Heart right ventricle (tissue), 16 donors: ENCODE results near the gene FAM151B. TPM values are rescaled to one million over a fixed set of nuclear protein-coding genes. Genes with fewer than 3 reads are reported as not detected.

Source experiments
- ATAC-seq, 8 donors: fragments of 200-7000 bp; cut with Tn5 transposase; one replicate each; pipeline ENCODE4 v1.9.1; 2020; ENCODE audit warnings: mild to moderate bottlenecking in 8 of 8, moderate library complexity in 8 of 8, moderate number of reproducible peaks in 1 of 8
- DNase-seq, 2 donors: peaks; one replicate each; pipeline ENCODE4 v3.0.0-alpha.2; 2020
- H3K27ac ChIP-seq, 10 donors: fragments of 200-600 bp; sonication (generic) in 2 of 10; one replicate each; pipeline versions ENCODE4 v1.5.0 to v1.8.0; 2020 to 2022; ENCODE audit warnings: mild to moderate bottlenecking in 3 of 10
- H3K27me3 ChIP-seq, 7 donors: fragments of 200-600 bp; one replicate each; pipeline ENCODE4 v1.8.0; 2021 to 2022; ENCODE audit warnings: mild to moderate bottlenecking in 2 of 7
- H3K36me3 ChIP-seq, 9 donors: fragments of 200-600 bp; sonication (generic) in 1 of 9; one replicate each; pipeline versions ENCODE4 v1.5.0 to v1.8.0; 2020 to 2022; ENCODE audit warnings: mild to moderate bottlenecking in 2 of 9
- H3K4me1 ChIP-seq, 9 donors: fragments of 200-600 bp; sonication (generic) in 1 of 9; one replicate each; pipeline versions ENCODE4 v1.5.0 to v1.8.0; 2020 to 2022; ENCODE audit warnings: mild to moderate bottlenecking in 4 of 9
- H3K4me3 ChIP-seq, 10 donors: fragments of 200-600 bp; sonication (generic) in 2 of 10; one replicate each; pipeline versions ENCODE4 v1.5.0 to v1.8.0; 2020 to 2022; ENCODE audit warnings: mild to moderate bottlenecking in 7 of 10, moderate library complexity in 2 of 10
- H3K9me3 ChIP-seq, 11 donors: fragments of 200-600 bp in 10 of 11; sonication (generic) in 2 of 11; one replicate each; pipeline versions ENCODE4 v1.5.0 to v1.8.0; 2013 to 2022; ENCODE audit warnings: mild to moderate bottlenecking in 2 of 11, control low read depth in 1 of 11, moderate library complexity in 1 of 11
- CTCF ChIP-seq, 9 donors: fragments of 200-600 bp; sonication (generic) in 2 of 9; IDR thresholded peaks; one replicate each; pipeline versions ENCODE4 v1.5.0 to v1.8.0; 2021 to 2022; ENCODE audit warnings: antibody characterized with exemption in 9 of 9, mild to moderate bottlenecking in 5 of 9, moderate library complexity in 1 of 9
- WGBS, 2 donors: extraction: QIAGEN DNeasy Blood & Tissue Kit; methylation state at CpG; one replicate each; pipeline ENCODE4 v1.1.7; 2013; ENCODE audit warnings: inconsistent platforms in 1 of 2; 5-methylcytosine and 5-hydroxymethylcytosine counted together
- intact Hi-C, 10 donors: fragments of 100-400 bp; cut with DNase I; formaldehyde crosslinking; loops; one replicate each; pipeline versions ENCODE4 v1.11.1 to v1.14.2; 2022
- polyA plus RNA-seq, 2 donors: library from polyadenylated mRNA; stranded (reverse); fragments of 200-250 nt; gene quantifications; one replicate each; pipeline ENCODE4 v1.2.3, GENCODE V29; 2013
- total RNA-seq, 10 donors: library from RNA; stranded (reverse); fragmentation: NEBNext Ultra II Directional in 3 of 10; extraction: Animal tissue kit (Norgen Biotek cat#: 25700) in 3 of 10; gene quantifications; one replicate each; pipeline versions ENCODE4 v1.2.1 to v1.2.4, GENCODE V29; 2021 to 2023
- donor health status: Arrhythmogenic right ventricular cardiomyopathy.
- donor health status: ischemic (EF 13 %, LVEDD 7.1; RV severe dilation, severe dysfunction).
- donor health status: healthy with polysubstance abuse.
- donor health status: DM: no; HTN: yes; CAD: no.
- donor health status: DM: no; HTN: no; CAD: no.
- donor health status: ischemic (EF 25% LVEDD 6.9; RV normal size, moderate dysfunction).
- donor health status: ischemic (EF 25% LVEDD 5.7; RV mildly dilated, moderate dysfunction).
- donor health status: healthy.
- donor health status: DM: yes; HTN: yes; CAD: no.
- donor health status: Ischemic cardiomyopathy.
- donor health status: ischemic (EF 35%, LVEDD 5.7; RV mildly dilated, moderate dysfunction).
- donor health status: nonischemic (EF 11% LVEDD 7.7; RV severe dilation, severe dysfunction).
- donor health status: DM: yes; HTN: yes; CAD: no.
- donor health status: PGD.
- donor health status: ischemic (EF 29% LVEDD 5.4; RV normal size, mild dysfunction).
- donor health status: nonischemic (EF 23%, LVEDD 6.1; RV moderate dilation, normal function).

The FAM151B gene
- total and polyA plus RNA-seq, 12 donors = 0.39 to 2.8 (median 1.4) TPM

- ATAC-seq = no peak
- no peaks in the 10 kb centered on the region for H3K4me1 ChIP-seq
- 76 to 77% methylated on average over 4 of the region's 4 CpGs for WGBS, 2 donors
- intact Hi-C loops = no loop called here
- no peak for DNase-seq
- no peaks in the 10 kb centered on the region for H3K36me3 ChIP-seq
- H3K4me3 ChIP-seq = no peak overlapping the region
- H3K9me3 ChIP-seq = no peaks in the 10 kb centered on the region
- H3K27me3 ChIP-seq = peaks cover 0 to 82% (median 44%) of the 10 kb centered on the region in 7 donors
- H3K27ac ChIP-seq = no peak overlapping the region
- TF ChIP-seq CTCF (IDR thresholded peaks at IDR 0.05) = no peak
These were observed 67.2 kb downstream of the FAM151B start for GRCh38 chr5:80555099-80555498.

GRCh38 chr5:80559244-80559643 is 71.3 kb downstream of the FAM151B start:
- DNase-seq = no peak
- WGBS, 2 donors = 94% methylated on average over 4 of the region's 4 CpGs
- ATAC-seq = no peak
- peaks cover 0 to 72% (median 48%) of the 10 kb centered on the region in 7 donors for H3K27me3 ChIP-seq
- no peak overlapping the region for H3K27ac ChIP-seq
- H3K4me3 ChIP-seq = no peak overlapping the region
- intact Hi-C loops = no loop called here
- H3K36me3 ChIP-seq = no peaks in the 10 kb centered on the region
- no peaks in the 10 kb centered on the region for H3K9me3 ChIP-seq
- H3K4me1 ChIP-seq = no peaks in the 10 kb centered on the region
- TF ChIP-seq CTCF (IDR thresholded peaks at IDR 0.05) = no peak

GRCh38 chr5:80565330-80565729 is 77.4 kb downstream of the FAM151B start:
- 62 to 65% methylated on average over 5 of the region's 5 CpGs for WGBS, 2 donors
- H3K36me3 ChIP-seq = no peaks in the 10 kb centered on the region
- peaks cover 0 to 13% (median 12%) of the 10 kb centered on the region in 9 donors for H3K4me1 ChIP-seq
- no peak for TF ChIP-seq CTCF (IDR thresholded peaks at IDR 0.05)
- intact Hi-C loops = no loop called here
- no peak overlapping the region for H3K27ac ChIP-seq
- no peak overlapping the region for H3K4me3 ChIP-seq
- DNase-seq (no peak), ATAC-seq (no peak)
- no peaks in the 10 kb centered on the region for H3K9me3 ChIP-seq
- H3K27me3 ChIP-seq = peaks cover 12 to 70% (median 54%) of the 10 kb centered on the region in 7 donors

- ATAC-seq = no peak
- intact Hi-C loops = no loop called here
- peaks cover 0 to 16% (median 13%) of the 10 kb centered on the region in 9 donors for H3K4me1 ChIP-seq
- H3K4me3 ChIP-seq = no peak overlapping the region
- 77 to 85% methylated on average over 5 of the region's 5 CpGs for WGBS, 2 donors
- H3K27me3 ChIP-seq = peaks cover 14 to 78% (median 65%) of the 10 kb centered on the region in 7 donors
- no peak for TF ChIP-seq CTCF (IDR thresholded peaks at IDR 0.05)
- no peaks in the 10 kb centered on the region for H3K36me3 ChIP-seq
- H3K9me3 ChIP-seq = no peaks in the 10 kb centered on the region
- DNase-seq = no peak
- no peak overlapping the region for H3K27ac ChIP-seq
These were observed 78.9 kb downstream of the FAM151B start for GRCh38 chr5:80566711-80567259.
